ENCODE measurements around the gene INSYN2B.

The INSYN2B gene

DNA sequence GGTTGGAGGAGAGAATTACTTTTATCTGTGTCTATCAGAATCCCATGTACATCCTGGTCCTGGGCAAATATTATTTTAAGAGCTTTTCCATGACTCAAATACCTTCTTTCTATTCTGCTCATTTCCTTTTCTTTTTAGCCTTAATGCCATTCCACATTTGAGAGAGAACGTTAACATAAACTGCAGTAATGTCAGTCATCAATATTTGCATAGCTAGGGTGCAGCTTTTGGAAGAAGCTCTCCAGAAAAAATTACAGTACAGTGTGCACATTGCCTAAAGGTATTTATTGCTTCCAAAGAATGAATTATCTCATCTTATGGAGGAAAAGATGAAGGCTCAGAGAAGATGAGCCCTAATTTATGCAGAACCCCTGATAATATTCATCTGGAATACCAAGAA is 58.3 kb downstream of the INSYN2B start:
- Histone ChIP-seq H3K4me3 (ENCODE audit: low read length) (no peak overlapping the region), H3K4me1 (ENCODE audit: low read length) (peaks cover 12% of the 10 kb centered on the region), H3K9me3 (ENCODE audit: insufficient read depth, low read length) (no peaks in the 10 kb centered on the region), H3K9ac (ENCODE audit: low read length) (no peak overlapping the region), H2AFZ (ENCODE audit: low read depth, low read length) (no peak overlapping the region), H3K4me2 (ENCODE audit: low read length) (no peak overlapping the region), H3K36me3 (replicated peaks; ENCODE audit: low read depth, low read length) (no peaks in the 10 kb centered on the region), H4K20me1 (ENCODE audit: insufficient read depth, low read length) (peaks cover 13% of the 10 kb centered on the region), H3K79me2 (ENCODE audit: low read length) (no peaks in the 10 kb centered on the region), H3K27me3 (ENCODE audit: low read depth, low read length) (no peaks in the 10 kb centered on the region), H3K27ac (ENCODE audit: low read length) (no peak overlapping the region)
- TF ChIP-seq, protein P1, sequence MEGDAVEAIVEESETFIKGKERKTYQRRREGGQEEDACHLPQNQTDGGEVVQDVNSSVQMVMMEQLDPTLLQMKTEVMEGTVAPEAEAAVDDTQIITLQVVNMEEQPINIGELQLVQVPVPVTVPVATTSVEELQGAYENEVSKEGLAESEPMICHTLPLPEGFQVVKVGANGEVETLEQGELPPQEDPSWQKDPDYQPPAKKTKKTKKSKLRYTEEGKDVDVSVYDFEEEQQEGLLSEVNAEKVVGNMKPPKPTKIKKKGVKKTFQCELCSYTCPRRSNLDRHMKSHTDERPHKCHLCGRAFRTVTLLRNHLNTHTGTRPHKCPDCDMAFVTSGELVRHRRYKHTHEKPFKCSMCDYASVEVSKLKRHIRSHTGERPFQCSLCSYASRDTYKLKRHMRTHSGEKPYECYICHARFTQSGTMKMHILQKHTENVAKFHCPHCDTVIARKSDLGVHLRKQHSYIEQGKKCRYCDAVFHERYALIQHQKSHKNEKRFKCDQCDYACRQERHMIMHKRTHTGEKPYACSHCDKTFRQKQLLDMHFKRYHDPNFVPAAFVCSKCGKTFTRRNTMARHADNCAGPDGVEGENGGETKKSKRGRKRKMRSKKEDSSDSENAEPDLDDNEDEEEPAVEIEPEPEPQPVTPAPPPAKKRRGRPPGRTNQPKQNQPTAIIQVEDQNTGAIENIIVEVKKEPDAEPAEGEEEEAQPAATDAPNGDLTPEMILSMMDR (IDR thresholded peaks at IDR 0.05; ENCODE audit: low read depth, low read length): no peak
- no peak for TF ChIP-seq EZH2phosphoT487 (IDR thresholded peaks at IDR 0.05; ENCODE audit: low read depth)

DNA sequence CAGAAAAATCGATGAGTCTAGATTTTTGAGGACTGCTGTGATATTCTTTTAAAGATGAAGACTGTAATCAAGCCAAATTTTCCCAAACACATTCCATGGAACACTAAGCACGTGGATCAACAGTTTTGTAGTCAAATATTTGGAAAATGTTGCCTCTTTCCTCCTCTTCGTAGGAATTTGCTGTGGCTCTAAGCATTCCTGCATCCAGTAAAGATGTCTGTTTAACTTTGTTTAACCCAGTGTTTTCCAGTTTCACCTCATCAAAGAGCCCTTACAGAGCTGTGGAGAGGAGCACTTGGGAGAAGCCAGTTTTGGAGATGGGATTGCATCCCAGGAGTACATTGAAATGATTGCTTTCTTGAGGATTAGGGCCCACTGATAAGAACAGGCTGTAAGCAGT is 58.9 kb downstream of the INSYN2B start:
- Histone ChIP-seq H2AFZ (ENCODE audit: low read depth, low read length) (no peak overlapping the region), H3K4me2 (ENCODE audit: low read length) (no peak overlapping the region), H3K27me3 (ENCODE audit: low read depth, low read length) (no peaks in the 10 kb centered on the region), H3K79me2 (ENCODE audit: low read length) (no peaks in the 10 kb centered on the region), H4K20me1 (ENCODE audit: insufficient read depth, low read length) (peaks cover 11% of the 10 kb centered on the region), H3K4me1 (ENCODE audit: low read length) (peaks cover 12% of the 10 kb centered on the region), H3K9ac (ENCODE audit: low read length) (no peak overlapping the region), H3K9me3 (ENCODE audit: insufficient read depth, low read length) (no peaks in the 10 kb centered on the region), H3K4me3 (ENCODE audit: low read length) (no peak overlapping the region), H3K27ac (ENCODE audit: low read length) (no peak overlapping the region), H3K36me3 (replicated peaks; ENCODE audit: low read depth, low read length) (no peaks in the 10 kb centered on the region)
- TF ChIP-seq EZH2phosphoT487 (IDR thresholded peaks at IDR 0.05; ENCODE audit: low read depth): no peak
- TF ChIP-seq, protein P1 (IDR thresholded peaks at IDR 0.05; ENCODE audit: low read depth, low read length): no peak

- Histone ChIP-seq H4K20me1 (ENCODE audit: insufficient read depth, low read length) (peaks cover 9% of the 10 kb centered on the region), H3K27ac (ENCODE audit: low read length) (no peak overlapping the region), H3K9ac (ENCODE audit: low read length) (no peak overlapping the region), H3K4me2 (ENCODE audit: low read length) (no peak overlapping the region), H3K9me3 (ENCODE audit: insufficient read depth, low read length) (no peaks in the 10 kb centered on the region), H3K36me3 (replicated peaks; ENCODE audit: low read depth, low read length) (no peaks in the 10 kb centered on the region), H3K27me3 (ENCODE audit: low read depth, low read length) (no peaks in the 10 kb centered on the region), H2AFZ (ENCODE audit: low read depth, low read length) (no peak overlapping the region), H3K4me3 (ENCODE audit: low read length) (no peak overlapping the region), H3K4me1 (ENCODE audit: low read length) (peaks cover 12% of the 10 kb centered on the region), H3K79me2 (ENCODE audit: low read length) (no peaks in the 10 kb centered on the region)
- TF ChIP-seq EZH2phosphoT487 (IDR thresholded peaks at IDR 0.05; ENCODE audit: low read depth): no peak
- TF ChIP-seq, protein P1 (IDR thresholded peaks at IDR 0.05; ENCODE audit: low read depth, low read length): no peak
These were observed 59.8 kb downstream of the INSYN2B start for GRCh38 chr5:169920474-169920873.

- no peak overlapping the region for H2AFZ ChIP-seq (ENCODE audit: low read depth, low read length)
- TF ChIP-seq, protein P1 (IDR thresholded peaks at IDR 0.05; ENCODE audit: low read depth, low read length): no peak
- no peak for TF ChIP-seq EZH2phosphoT487 (IDR thresholded peaks at IDR 0.05; ENCODE audit: low read depth)
- peaks cover under 1% of the 10 kb centered on the region for H3K4me1 ChIP-seq (ENCODE audit: low read length)
- H3K27ac ChIP-seq (ENCODE audit: low read length): no peak overlapping the region
- H3K4me2 ChIP-seq (ENCODE audit: low read length): no peak overlapping the region
- H3K27me3 ChIP-seq (ENCODE audit: low read depth, low read length): no peaks in the 10 kb centered on the region
- H3K9ac ChIP-seq (ENCODE audit: low read length): no peak overlapping the region
- H3K79me2 ChIP-seq (ENCODE audit: low read length): no peaks in the 10 kb centered on the region
- peaks cover 4% of the 10 kb centered on the region for H4K20me1 ChIP-seq (ENCODE audit: insufficient read depth, low read length)
- H3K4me3 ChIP-seq (ENCODE audit: low read length): no peak overlapping the region
- no peaks in the 10 kb centered on the region for H3K36me3 ChIP-seq (replicated peaks; ENCODE audit: low read depth, low read length)
- no peaks in the 10 kb centered on the region for H3K9me3 ChIP-seq (ENCODE audit: insufficient read depth, low read length)
These were observed 62.1 kb downstream of the INSYN2B start for GRCh38 chr5:169918228-169918627.
